Measurements from ENCODE around the gene P2RX3. TPM values are rescaled to one million over a fixed set of nuclear protein-coding genes. Genes with fewer than 3 reads are reported as not detected.
A peak's percentile ranks its signal among the peaks of the same experiment; 100 is the strongest.

P2RX3 gene
- total RNA-seq, 4 donors from 2014 or later = not detected

DNA sequence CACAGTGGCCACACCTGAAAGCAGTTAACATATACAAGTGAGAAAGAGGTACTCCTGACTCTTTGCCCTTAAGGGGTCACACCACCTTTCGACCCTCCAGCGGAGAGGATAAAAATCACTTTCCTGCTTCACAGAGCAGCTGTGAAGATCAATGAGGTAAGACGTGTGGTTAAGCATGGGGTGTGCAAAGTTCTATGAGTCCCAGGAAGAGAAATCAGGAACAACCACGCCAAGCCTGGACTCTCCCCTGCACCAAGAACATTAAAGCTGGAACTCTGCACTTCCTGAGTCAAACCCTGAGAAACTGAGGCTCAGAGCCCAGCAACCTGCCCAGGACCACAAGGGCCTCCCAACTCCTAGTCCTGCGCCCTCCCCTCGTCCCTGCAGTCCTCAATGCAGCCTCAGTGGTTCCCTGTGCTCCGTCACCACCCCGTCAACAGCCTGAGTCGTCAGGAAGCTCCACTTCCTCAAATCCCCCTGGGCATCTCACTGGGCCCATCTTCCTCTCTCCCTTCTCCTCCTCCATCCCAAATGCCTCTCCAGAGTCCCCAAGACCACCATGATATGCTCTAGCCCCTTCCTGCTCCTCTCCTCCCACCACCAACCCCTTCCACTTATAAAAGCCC is 31.1 kb upstream of the P2RX3 start:
- Histone ChIP-seq H3K4me1 (peaks cover 49 to 95% (median 77%) of the 10 kb centered on the region in 3 donors), H3K9me3 (no peaks in the 10 kb centered on the region)
- TF ChIP-seq, protein P1, sequence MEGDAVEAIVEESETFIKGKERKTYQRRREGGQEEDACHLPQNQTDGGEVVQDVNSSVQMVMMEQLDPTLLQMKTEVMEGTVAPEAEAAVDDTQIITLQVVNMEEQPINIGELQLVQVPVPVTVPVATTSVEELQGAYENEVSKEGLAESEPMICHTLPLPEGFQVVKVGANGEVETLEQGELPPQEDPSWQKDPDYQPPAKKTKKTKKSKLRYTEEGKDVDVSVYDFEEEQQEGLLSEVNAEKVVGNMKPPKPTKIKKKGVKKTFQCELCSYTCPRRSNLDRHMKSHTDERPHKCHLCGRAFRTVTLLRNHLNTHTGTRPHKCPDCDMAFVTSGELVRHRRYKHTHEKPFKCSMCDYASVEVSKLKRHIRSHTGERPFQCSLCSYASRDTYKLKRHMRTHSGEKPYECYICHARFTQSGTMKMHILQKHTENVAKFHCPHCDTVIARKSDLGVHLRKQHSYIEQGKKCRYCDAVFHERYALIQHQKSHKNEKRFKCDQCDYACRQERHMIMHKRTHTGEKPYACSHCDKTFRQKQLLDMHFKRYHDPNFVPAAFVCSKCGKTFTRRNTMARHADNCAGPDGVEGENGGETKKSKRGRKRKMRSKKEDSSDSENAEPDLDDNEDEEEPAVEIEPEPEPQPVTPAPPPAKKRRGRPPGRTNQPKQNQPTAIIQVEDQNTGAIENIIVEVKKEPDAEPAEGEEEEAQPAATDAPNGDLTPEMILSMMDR (IDR thresholded peaks at IDR 0.05) = no peak
- TF ChIP-seq POLR2A (IDR thresholded peaks at IDR 0.05) = no peak

DNA sequence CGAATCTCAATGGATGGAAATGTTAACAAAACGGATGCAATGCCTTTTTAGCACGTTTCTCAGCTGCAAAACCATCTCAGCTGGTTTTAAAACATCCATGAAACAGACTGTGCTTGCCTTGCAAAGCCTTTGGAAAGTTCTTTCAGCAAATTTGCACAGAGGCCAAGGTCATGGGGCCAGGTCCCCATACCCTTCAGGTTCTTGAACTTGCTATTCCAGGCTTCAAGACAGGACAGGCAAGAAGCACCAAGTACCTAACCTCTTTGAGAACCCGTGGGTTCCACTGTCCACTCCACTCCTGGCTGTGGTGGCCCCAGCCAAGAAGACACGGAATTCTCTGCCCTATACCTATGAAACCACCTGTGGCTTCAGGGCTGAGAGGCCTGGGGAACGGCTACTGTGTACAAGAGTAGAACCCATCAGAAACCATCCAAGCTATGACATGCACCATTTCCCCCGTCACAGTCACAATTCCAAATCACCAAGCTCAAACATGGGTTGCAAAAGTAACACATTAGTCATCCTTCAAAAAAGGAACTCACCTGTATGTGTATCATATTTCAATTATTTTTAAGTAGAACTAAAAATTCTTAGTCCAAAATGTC is 30.4 kb upstream of the P2RX3 start:
- WGBS, 2 donors = 46 to 59% methylated on average over 5 to 6 of the region's 7 CpGs
- intact Hi-C loops (cut with DNase I) = no loop called here
- Histone ChIP-seq H3K36me3 (peaks cover 19 to 60% (median 23%) of the 10 kb centered on the region in 3 donors), H3K27me3 (no peaks in the 10 kb centered on the region), H3K4me1 (peaks cover 57 to 100% (median 84%) of the 10 kb centered on the region in 3 donors), H3K9me3 (no peaks in the 10 kb centered on the region), H3K4me3 (peak overlapping the region in 3 of 4 donors; percentile 3 to 31 (median 16)), H3K27ac (peak overlapping the region; percentile 80 to 100 (median 89))
- DNase-seq = no peak
- TF ChIP-seq POLR2A (IDR thresholded peaks at IDR 0.05) = no peak
- TF ChIP-seq, protein P1 (IDR thresholded peaks at IDR 0.05) = no peak

More for the DNA sequence above, 31.1 kb upstream of the P2RX3 start:
- WGBS, 2 donors = 54 to 63% methylated on average over 9 of the region's 9 CpGs
- Histone ChIP-seq H3K36me3 (peaks cover 21 to 60% (median 27%) of the 10 kb centered on the region in 3 donors), H3K27ac (peak overlapping the region; percentile 44 to 100 (median 86)), H3K4me3 (peak overlapping the region in 3 of 4 donors; percentile 3 to 29 (median 16)), H3K27me3 (no peaks in the 10 kb centered on the region)
- intact Hi-C loops (cut with DNase I) = no loop called here
- DNase-seq = no peak

DNA sequence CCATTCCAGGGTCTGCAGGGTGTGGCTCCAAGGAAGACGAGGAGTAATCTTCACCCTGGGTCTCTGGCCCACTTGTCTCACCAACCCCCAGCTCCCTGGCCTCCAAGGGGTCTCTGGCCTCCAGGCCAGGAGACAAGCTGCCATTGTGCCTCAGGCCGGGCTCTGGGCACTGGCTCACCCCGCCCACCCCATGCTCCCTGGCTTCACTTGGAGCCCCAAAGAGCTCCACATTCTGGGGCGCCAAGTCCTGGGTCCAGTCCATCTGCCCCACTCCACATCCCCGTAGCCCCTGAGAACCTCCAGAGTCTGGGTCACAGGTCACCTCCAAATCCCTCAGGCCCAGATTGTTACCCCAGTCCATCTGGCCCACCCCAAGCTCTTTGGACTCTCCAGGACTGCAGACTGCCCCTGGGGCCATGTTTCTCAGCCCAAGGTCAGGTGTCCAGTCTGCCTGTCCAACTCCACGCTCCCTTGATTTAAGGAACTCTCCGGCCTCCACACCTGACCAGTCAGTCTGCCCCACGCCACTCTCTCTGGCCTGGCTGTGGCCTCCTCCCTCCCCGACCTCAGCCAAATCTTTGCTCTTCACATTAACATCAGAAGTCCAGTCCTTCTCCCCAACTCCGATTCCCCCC is 29.6 kb upstream of the P2RX3 start:
- H3K27me3 ChIP-seq = no peaks in the 10 kb centered on the region
- peaks cover 64 to 100% (median 90%) of the 10 kb centered on the region in 3 donors for H3K4me1 ChIP-seq
- peak overlapping the region in 3 of 4 donors; percentile 16 to 31 (median 24) for H3K4me3 ChIP-seq
- DNase-seq = no peak
- H3K9me3 ChIP-seq = no peaks in the 10 kb centered on the region
- TF ChIP-seq, protein P1 (IDR thresholded peaks at IDR 0.05) = no peak
- no peak for TF ChIP-seq POLR2A (IDR thresholded peaks at IDR 0.05)
- intact Hi-C loops (cut with DNase I) = no loop called here
- peaks cover 18 to 60% (median 23%) of the 10 kb centered on the region in 3 donors for H3K36me3 ChIP-seq
- 85 to 98% methylated on average over 5 to 7 of the region's 10 CpGs for WGBS, 2 donors
- H3K27ac ChIP-seq = peak overlapping the region; percentile 80 to 100 (median 89)

DNA sequence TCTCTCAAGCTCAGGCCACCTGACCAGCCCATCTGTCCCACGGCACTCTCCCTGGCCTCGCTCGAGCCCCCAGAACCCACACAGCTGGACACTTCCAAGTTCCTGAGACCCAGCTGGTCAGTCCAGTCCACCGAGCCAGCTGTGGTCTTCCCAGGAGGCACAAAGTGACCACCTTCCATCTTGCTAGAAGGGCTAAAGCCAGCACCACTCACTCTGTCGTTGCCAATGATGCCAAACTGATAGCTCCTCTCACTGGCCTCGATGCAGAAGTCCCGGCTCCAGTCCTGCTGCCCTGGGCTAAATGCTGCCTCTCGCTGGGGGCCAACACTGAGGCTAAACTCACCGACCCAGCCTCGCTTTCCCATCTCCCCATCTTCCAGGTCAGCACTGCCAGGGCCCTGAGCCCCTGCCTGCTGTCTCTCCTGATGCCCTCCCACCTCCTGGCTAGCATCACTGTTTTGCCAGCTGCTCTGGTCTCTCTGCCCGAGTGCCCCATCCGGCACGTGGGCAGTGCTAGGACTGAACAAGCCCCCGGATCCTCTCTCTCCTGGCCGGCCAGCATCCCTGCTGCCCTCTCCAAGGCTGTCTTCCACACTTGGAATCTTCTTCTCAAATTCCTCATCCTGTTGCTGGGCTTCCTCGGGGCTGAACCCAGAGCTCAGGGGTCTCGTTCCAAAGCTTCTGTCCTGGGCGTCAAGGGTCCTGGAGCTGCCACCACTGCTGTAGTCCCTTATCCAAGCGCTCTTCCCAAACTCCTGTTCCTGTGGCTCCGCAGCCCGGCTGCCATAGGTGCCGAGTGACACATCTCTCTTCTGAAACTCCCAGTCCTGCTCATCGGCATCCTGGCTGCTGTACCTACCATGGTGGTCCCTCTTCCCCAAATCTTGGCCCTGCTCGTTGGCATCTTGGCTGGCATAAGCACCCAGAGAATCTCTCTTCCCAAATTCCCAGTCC is 28.8 kb upstream of the P2RX3 start:
- Histone ChIP-seq H3K27ac (peak overlapping the region; percentile 85 to 100 (median 92)), H3K4me3 (peak overlapping the region in 3 of 4 donors; percentile 24 to 60 (median 31)), H3K9me3 (no peaks in the 10 kb centered on the region), H3K27me3 (no peaks in the 10 kb centered on the region), H3K4me1 (peaks cover 58 to 100% (median 83%) of the 10 kb centered on the region in 3 donors), H3K36me3 (peaks cover 23 to 67% (median 28%) of the 10 kb centered on the region in 3 donors)
- 82 to 89% methylated on average over 19 to 21 of the region's 24 CpGs for WGBS, 2 donors
- intact Hi-C loops (cut with DNase I) = no loop called here
- no peak for DNase-seq
- TF ChIP-seq POLR2A (IDR thresholded peaks at IDR 0.05) = no peak
- TF ChIP-seq, protein P1 (IDR thresholded peaks at IDR 0.05) = no peak
